HG03108 (cell line): ENCODE results near the gene URI1.

ENCODE experiments used
- ATAC-seq: cut with Tn5 transposase; IDR thresholded peaks from one replicate; pipeline ENCODE4 v1.9.1; 2021; ENCODE audit warnings: moderate library complexity; ENCODE audit not compliant: unreplicated experiment

The URI1 gene

DNA sequence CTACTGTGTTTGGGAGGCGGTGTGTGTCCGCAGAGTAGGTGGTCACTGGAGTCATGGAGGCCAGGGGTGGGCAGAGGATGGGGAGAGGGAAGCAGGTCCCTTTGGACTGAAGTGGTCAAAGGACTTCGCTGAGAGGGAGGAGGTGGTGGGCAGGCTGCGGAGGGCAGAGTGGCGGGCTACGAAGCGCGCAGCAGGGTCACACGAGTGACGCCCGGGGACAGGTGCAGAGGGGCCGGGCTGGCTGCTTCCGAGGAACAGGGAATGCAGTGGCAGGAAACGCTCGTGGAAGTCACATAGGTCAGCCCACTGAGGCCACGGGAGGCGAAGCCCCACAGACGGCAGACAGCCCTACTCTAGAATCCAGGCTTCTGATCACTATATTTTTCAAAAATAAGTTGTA is 111.5 kb downstream of the URI1 start:
- no peak for ATAC-seq

DNA sequence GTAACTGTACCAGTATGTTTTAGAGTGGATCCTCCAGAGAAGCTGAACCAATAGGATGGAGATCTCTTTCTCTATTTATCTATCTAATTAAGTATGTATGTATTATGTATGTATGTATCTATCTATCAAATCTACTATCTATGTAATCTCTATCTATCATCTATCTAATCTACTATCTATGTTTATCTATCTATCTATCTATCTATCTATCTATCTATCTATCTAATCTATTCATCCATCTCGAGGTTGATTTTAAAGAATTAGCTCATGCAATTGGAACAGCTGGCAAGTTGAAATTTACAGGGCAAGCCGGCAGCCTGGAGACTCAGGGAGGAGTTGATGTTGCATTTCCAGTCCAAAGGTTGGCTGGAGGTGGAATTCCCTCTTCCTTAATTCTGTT is 112.2 kb downstream of the URI1 start:
- no peak for ATAC-seq

DNA sequence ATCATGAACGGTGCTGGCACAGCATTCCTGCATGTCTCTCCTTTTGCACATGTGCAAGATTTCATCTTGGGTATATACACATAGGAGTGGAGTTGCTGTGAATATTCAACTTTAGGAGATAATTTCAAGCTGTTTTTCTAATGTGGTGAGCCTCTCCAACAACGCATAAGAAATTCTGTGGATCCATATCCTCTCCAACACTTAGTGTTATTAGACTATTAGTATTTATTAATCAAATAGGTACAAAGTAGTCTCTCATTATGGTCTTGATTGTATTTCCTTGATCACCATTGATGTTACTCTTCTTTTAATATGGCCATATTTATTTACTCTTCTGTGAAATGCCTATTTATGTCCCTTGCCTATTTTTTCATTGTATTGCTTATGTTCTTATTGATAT is 114.5 kb downstream of the URI1 start:
- ATAC-seq, result no peak

DNA sequence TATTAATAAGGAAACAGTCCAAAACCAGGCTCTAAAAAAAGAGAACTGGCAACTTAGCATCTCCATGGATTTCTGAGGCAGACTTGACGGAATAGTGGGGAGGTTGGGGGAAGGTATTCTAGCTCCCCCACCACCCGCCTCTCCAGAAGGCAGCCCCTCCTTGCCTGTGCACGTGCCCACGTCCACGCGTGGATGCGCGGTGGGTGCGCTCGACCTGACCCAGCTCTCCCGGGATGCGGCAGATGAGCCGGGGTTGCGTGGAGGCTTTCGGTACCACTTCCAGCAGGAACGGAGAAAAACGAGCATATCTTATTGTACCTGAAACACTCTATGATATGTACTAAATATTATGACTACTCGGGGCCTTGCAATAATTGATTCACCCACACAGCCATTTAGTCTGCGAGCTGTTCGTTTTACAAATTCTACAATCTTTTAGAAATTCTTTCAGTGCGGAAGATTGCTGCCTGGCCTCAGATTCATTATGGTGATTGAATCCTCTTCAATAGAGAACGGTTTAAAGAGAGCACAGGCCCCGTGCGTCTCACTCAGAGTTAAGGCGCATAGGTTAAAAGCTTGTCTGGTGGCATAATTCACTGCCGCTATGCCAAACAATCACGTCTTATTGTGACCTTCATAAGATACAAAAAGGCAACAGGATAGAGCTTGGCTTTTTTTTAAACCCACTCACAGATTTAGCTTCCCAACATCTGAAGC is 117.9 kb downstream of the URI1 start:
- no peak for ATAC-seq

DNA sequence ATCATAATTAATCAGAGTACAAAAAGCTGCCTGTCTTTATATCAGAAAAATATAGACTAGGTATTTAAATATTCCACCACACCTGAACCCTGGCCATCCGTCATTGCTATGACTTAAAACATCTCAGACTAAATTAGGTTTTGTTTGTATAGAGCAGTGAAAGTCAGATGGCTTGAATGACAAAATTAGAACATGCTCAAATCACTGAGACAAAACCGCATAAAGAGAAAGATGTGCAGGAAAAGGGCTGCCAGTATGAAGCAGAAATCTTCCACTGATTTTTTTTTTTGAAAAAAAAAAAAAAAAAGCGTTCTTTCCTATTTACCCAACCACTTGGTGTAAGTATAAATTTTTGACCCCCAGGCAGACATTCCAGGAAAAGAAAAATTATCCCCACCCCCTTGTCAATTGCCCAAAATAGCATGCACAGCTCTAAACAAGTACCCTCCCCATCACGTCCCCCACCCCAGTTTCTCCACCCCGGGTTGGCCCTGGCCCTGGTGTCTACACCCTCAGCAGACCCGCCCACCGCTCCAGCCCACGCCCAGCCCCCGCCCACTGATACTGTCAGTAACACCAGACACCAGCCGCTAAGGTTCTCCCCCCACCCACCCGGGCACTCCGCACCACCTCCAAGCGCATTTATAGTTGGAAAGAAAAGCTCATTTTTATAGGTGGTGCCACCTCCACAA is 118.6 kb downstream of the URI1 start:
- no peak for ATAC-seq

DNA sequence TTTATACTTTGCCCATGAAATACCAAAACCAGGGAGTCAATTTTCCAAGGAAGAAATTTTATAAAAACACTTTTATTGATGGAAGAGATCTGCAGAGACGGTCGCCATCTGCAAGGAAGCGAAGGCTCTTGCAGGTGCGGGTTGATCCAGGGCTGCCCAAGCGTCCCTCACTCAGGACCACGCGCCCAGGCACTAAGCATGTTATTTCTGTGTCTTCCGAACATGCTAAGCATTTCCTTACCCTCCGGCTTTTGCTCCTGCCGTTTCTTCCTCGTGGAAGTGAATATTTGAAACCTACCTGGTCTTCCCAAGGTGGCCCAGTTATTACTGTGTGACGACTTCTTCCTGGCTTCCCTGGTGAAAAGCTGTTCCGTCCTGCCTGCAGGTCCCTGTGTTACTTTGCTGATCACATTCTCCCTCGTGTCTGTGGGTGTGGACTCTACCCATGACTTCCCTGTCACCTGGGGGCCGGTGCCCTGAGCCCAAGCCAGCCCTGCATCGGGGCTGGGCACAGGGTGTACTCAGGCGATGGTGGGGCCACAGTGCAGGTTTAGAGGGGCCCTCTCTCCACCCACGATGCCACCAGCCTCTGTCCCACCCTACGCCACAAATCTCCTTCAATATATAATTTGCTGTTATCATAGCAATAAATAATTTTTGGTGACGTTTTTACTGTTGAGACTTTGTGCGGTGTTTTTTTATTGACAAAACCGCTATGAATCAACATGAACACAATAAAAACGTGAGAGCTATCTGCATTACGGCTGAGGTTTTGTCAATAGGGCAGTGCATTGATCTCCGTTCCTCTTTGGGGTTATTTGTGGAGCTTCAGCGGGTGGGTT is 119.4 kb downstream of the URI1 start:
- no peak for ATAC-seq

DNA sequence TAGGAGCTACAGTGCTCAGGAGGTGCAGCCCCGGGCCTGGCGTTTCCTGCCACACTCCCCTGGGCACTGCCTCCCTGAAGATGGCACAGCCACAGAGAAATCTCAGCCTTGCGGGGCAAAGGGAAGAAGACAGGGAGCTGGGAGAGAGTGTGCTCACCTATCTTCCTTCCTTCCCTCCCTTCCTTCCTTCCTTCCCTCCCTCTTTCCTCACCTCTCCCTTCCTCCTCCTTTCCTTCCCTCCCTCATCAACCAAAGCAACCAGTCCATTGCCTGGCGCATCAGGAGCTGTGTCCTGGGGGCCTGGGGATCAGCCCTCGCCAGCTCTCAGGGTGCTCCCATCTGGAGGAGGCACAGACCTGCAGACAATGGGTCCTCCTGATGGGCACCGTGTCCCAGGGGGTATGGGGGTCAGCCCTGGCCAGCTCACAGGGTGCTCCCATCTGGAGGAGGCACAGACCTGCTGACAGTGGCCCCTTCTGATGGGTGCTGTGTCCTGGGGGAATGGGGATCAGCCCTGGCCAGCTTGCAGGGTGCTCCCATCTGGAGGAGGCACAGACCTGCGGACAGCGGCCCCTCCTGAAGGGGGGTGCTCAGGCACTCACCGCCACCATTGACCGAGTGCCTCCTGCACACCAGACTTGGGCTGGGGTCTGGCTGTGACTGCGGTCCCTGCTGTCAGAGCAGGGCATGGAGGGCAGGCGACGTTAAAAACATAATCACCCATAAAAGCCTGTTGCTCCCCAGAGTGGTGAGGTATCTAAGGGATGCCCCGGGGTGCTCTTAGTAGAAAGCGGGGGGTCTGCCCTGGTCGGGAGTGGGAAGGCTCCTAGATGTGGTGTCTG is 120.2 kb downstream of the URI1 start:
- no peak for ATAC-seq

DNA sequence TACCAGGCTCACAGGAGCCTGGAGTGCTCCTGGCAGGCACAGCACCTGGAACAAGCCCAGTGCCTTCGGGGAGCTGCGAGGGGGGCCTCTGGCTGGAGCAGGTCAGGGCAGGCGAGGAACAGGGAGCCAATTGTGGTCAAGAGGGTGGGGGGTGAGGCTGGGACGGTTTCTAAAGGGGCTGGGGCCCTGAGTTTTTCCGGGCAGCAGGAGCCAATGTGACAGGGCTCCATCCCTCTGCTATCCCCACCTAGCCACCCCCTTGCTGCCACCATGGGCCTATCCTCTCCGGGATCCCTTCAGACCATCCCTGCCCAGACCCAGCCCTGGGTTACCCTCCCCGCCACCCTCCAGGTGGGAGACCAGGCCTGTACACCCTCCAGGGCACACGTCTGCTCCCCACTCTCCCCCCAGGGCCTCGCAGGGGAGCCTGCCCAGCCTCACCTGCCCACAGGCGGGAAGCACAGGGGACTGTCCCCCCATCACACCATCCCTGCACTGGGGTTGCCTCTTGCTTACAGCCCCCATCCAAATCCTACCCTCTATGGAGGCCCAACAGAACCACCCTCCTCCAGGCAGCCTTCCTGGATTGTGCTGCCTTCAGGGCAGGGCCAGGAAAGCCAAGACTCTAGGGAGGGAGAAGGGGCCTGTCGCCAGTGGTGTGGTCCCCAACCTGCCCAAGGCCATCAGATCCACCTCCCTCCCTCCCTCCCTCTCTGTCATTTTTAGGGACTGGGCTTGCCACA is 121.0 kb downstream of the URI1 start:
- no peak for ATAC-seq

DNA sequence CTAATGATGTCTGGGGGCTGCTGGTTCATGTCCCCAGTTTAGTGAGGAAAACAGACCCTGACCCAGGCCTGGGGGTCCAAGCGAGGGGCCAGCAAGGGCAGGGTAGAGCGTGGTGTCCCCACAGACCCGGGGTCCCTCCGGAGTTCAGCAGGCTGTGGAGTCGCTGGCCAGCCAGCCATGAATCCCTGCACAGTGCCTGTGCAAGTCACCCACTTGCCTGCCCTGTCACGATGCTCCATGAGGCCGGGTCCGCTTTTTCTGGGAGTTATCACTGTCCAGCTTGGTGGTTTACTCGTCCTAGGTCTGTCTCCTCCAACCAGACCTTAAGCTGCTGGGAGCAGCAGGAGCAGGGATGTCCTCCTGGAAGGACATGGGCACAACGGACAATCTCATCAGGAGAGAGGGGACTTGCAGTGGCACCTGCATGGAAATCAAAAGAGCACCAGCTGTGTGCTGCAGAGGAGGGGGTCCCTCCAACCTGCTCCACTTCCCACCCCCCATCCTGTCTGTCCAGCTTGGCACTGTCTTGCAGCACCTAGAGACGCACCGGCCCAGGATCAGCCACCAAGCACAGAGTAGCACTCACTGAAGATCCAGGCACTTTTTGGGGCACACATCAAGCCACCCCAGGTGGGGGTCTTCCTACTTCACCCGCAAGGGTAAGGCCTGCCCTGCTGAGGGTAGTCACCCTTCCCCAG is 121.8 kb downstream of the URI1 start:
- ATAC-seq, result no peak

DNA sequence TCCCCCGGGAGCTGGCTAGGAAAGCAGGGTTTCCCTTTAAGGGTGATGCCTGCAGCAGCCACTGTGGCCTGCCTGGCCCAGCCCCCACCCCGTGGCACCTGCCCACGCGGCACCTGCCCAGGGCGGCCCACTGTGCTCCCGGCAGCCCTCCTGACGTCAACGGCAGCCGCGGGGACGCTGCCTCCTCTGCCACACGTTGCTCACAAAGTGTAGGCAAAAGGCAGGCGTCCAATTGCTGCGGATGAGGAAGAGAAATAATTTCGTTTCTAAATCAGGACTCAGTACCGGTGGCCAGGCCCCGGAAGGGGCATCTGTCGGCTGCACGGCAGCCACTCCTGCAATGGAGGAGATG is 122.3 kb downstream of the URI1 start:
- ATAC-seq, result no peak

DNA sequence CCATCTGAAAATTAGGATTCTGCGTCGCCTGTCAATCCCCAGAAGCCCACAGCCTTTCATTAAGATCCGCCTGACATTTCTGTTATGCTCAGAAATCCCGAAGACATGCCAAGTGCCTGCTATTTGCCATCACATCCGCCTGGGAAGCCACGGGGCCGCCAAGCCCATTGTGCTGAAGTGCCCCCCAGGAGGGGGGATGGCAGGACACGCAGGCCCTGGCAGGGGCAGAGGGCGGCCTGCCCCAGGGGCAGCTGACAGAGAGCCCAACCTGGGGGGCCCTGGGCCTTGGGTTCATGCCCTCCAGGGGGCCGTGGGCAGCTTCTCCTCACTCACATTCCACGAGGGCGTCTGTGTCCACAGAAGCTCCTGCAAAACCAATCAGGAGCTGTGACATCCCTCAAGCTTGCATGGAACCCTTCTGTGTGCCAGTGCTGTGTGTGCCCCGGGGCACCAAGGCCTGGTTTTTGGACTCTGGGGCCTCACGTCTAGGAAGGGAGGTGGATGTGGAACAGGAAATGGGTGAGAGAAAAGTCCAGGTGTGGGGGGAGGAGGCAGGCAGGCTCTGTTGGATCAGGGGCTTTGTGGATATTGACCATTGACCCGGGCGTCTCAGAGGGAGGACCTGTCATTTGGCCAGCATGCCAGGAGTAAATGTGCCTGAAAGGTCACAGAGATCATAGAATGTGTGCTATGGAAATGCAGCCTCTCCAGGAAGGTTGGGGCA is 122.9 kb downstream of the URI1 start:
- no peak for ATAC-seq

DNA sequence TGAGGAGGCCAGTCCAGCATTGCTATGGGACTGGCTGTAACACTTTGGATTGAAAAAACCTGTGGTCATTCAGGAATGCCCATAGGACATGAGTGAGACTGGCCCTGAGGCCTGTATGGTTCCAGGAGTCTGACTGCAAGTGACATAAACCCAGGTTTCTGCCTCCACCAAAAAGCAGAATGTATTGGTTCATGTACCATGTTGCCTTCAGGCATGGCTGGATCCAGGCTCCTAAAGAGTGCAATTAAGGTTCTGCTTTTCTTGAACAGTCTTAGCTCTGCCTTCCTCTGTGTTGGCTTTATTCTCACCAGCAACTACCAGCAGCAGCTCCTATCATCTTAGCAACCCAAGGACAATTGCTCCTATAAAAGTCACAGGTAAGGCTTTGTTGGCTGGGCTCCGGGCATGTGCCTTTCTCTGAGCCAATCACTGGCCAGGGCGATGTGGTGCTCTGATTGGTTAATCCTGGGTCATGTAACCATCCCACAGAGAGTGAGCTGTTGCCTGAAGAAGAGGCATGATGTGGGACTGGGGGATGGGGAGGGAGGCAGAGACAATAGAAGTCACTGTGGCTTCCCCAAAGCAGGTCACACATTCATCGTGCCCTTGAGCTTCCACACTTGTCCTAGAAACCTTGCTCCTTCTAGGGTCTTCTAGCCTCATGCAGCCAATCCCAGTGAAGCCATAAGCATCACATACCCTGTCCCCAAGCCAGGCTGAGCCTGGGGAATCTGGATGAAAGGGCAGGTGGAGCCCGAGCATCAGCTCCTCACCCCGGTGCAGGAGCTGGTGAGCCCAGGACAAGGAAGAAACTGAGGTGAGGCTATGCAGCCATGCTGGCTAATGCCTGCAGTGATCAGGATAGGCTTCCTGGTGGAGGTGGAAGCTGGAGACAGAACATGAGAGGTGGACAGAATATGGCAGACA is 123.9 kb downstream of the URI1 start:
- no peak for ATAC-seq
